OCI-LY3 (cell line): ENCODE data around the gene BORCS6.

Source experiments
- EZH2phosphoT487 ChIP-seq: fragments of 200-600 bp; shearing (Covaris generic); IDR thresholded peaks from 2 replicates; pipeline ENCODE4 v1.6.1; 2018; ENCODE audit warnings: antibody characterized with exemption, mixed run types, low read depth
- TF ChIP-seq, protein P1 (sequence below): fragments of 200-600, 300-600 bp; sonication (generic); IDR thresholded peaks from 2 replicates; pipeline ENCODE4 v1.5.1; 2014; ENCODE audit warnings: antibody characterized with exemption, low read length, low read depth

DNA sequence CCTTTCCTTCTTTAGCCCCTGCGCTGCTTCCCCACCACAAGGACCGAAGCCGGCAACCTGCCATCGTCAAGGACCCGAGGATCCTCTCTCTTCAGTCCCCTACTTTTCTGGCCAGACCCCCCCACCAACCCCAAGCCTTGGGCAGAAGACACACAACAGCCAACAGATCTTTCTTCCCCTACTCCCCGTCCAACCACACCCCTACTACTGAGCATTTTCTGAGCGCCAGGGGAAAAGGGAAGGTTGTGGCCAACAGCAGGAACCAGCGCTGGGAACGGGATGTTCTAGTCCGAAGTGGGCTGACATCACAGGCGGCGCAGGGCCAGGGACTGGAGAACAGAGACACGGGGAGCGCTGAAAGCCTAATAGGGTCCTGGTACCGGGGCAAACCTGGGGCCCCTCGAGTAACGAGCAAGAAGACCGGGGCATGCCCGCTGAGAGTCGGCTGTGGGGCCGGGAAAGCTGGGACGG, 38.3 kb downstream of the BORCS6 start:
- TF ChIP-seq, protein P1, sequence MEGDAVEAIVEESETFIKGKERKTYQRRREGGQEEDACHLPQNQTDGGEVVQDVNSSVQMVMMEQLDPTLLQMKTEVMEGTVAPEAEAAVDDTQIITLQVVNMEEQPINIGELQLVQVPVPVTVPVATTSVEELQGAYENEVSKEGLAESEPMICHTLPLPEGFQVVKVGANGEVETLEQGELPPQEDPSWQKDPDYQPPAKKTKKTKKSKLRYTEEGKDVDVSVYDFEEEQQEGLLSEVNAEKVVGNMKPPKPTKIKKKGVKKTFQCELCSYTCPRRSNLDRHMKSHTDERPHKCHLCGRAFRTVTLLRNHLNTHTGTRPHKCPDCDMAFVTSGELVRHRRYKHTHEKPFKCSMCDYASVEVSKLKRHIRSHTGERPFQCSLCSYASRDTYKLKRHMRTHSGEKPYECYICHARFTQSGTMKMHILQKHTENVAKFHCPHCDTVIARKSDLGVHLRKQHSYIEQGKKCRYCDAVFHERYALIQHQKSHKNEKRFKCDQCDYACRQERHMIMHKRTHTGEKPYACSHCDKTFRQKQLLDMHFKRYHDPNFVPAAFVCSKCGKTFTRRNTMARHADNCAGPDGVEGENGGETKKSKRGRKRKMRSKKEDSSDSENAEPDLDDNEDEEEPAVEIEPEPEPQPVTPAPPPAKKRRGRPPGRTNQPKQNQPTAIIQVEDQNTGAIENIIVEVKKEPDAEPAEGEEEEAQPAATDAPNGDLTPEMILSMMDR, result no peak
- no peak for TF ChIP-seq EZH2phosphoT487
